Neuronal stem cell (in vitro differentiated cells): Measurements from ENCODE around the gene FOXP1.

Experiments used
- DNase-seq: peaks from one replicate; pipeline ENCODE4 v3.0.0-alpha.2; 2013; ENCODE audit warnings: low spot score
- H2AFZ ChIP-seq: one replicate; pipeline ENCODE4 v1.6.1; 2013; ENCODE audit warnings: mild to moderate bottlenecking, low read length, inconsistent platforms
- H2AK5ac ChIP-seq: 2 replicates; pipeline ENCODE4 v1.6.1; 2013; ENCODE audit warnings: low read depth, mild to moderate bottlenecking, inconsistent platforms, low read length, moderate library complexity, mixed read lengths
- H2BK120ac ChIP-seq: 2 replicates; pipeline ENCODE4 v1.6.1; 2013; ENCODE audit warnings: low read depth, mild to moderate bottlenecking, inconsistent platforms, low read length, moderate library complexity, mixed read lengths
- H2BK12ac ChIP-seq: one replicate; pipeline ENCODE4 v1.6.1; 2013; ENCODE audit warnings: low read length, inconsistent platforms
- H2BK15ac ChIP-seq: 2 replicates; pipeline ENCODE4 v1.6.1; 2013; ENCODE audit warnings: mild to moderate bottlenecking, low read length, inconsistent platforms, mixed read lengths
- H2BK5ac ChIP-seq: one replicate; pipeline ENCODE4 v1.6.1; 2013; ENCODE audit warnings: inconsistent platforms, mild to moderate bottlenecking, low read length, moderate library complexity
- H3K14ac ChIP-seq: one replicate; pipeline ENCODE4 v1.6.1; 2013; ENCODE audit warnings: low read length, inconsistent platforms
- H3K18ac ChIP-seq: 2 replicates; pipeline ENCODE4 v1.6.1; 2013; ENCODE audit warnings: low read length, inconsistent platforms
- H3K23ac ChIP-seq: 2 replicates; pipeline ENCODE4 v1.6.1; 2013; ENCODE audit warnings: low read depth, mild to moderate bottlenecking, mixed read lengths, low read length, inconsistent platforms; ENCODE audit not compliant: poor library complexity
- H3K27ac ChIP-seq: replicated peaks from 3 replicates; pipeline ENCODE4 v1.5.1; 2013; ENCODE audit warnings: low read length, inconsistent platforms
- H3K27me3 ChIP-seq, 3 experiments: 2 replicates each; pipeline ENCODE4 v1.6.1; 2013; ENCODE audit warnings: low read length in 3 of 3, mild to moderate bottlenecking in 2 of 3, inconsistent platforms in 1 of 3, low read depth in 1 of 3, mixed read lengths in 1 of 3, moderate library complexity in 1 of 3; ENCODE audit not compliant: control insufficient read depth in 3 of 3, insufficient read depth in 3 of 3
- H3K36me3 ChIP-seq, 2 donors: replicated peaks in 1 of 2; 2 replicates each; pipeline ENCODE4 v1.6.1; 2013; ENCODE audit warnings: low read length in 2 of 2; ENCODE audit not compliant: control insufficient read depth in 2 of 2, insufficient read depth in 2 of 2
- H3K4ac ChIP-seq: 2 replicates; pipeline ENCODE4 v1.6.1; 2013; ENCODE audit warnings: inconsistent platforms, mild to moderate bottlenecking, low read length, moderate library complexity
- H3K4me1 ChIP-seq, 2 donors: 1 replicate in 1 of 2; 2 replicates in 1 of 2; pipeline ENCODE4 v1.6.1; 2013; ENCODE audit warnings: low read length in 2 of 2, low read depth in 1 of 2; ENCODE audit not compliant: control insufficient read depth in 2 of 2, insufficient read depth in 1 of 2
- H3K4me2 ChIP-seq: one replicate; pipeline ENCODE4 v1.6.1; 2013; ENCODE audit warnings: mild to moderate bottlenecking, low read length, inconsistent platforms; ENCODE audit not compliant: insufficient read depth, poor library complexity, severe bottlenecking
- H3K4me3 ChIP-seq, 2 donors: 2 replicates each; pipeline ENCODE4 v1.5.1; 2013; ENCODE audit warnings: low read length in 2 of 2, mild to moderate bottlenecking in 2 of 2, inconsistent platforms in 1 of 2, moderate library complexity in 1 of 2
- H3K79me1 ChIP-seq: one replicate; pipeline ENCODE4 v1.6.1; 2013; ENCODE audit warnings: low read depth, mild to moderate bottlenecking, inconsistent platforms, low read length, moderate library complexity
- H3K9ac ChIP-seq: one replicate; pipeline ENCODE4 v1.6.1; 2013; ENCODE audit warnings: mild to moderate bottlenecking, low read depth, low read length, inconsistent platforms; ENCODE audit not compliant: poor library complexity
- H3K9me3 ChIP-seq, 2 donors: replicated peaks in 1 of 2; 2 replicates each; pipeline versions ENCODE3 to v1.6.1; 2013; ENCODE audit warnings: low read length in 2 of 2, mild to moderate bottlenecking in 2 of 2, inconsistent platforms in 1 of 2, low read depth in 1 of 2, mixed read lengths in 1 of 2, moderate library complexity in 1 of 2; ENCODE audit not compliant: control insufficient read depth in 2 of 2, insufficient read depth in 1 of 2
- H4K8ac ChIP-seq: one replicate; pipeline ENCODE4 v1.6.1; 2013; ENCODE audit warnings: low read depth, mild to moderate bottlenecking, inconsistent platforms, low read length, moderate library complexity
- H4K91ac ChIP-seq: one replicate; pipeline ENCODE4 v1.6.1; 2013; ENCODE audit warnings: low read length, low read depth, mild to moderate bottlenecking, inconsistent platforms; ENCODE audit not compliant: poor library complexity
- WGBS, 2 donors: extraction: QIAGEN DNeasy Blood & Tissue Kit; methylation state at CpG; one replicate each; pipeline ENCODE4 v1.1.7; 2013; ENCODE audit warnings: missing lambda C conversion rate in 2 of 2, mixed read lengths in 1 of 2; ENCODE audit not compliant: insufficient read length in 2 of 2, insufficient replicate concordance in 1 of 2; ENCODE audit errors: extremely low coverage in 2 of 2; 5-methylcytosine and 5-hydroxymethylcytosine counted together

FOXP1 gene

DNA sequence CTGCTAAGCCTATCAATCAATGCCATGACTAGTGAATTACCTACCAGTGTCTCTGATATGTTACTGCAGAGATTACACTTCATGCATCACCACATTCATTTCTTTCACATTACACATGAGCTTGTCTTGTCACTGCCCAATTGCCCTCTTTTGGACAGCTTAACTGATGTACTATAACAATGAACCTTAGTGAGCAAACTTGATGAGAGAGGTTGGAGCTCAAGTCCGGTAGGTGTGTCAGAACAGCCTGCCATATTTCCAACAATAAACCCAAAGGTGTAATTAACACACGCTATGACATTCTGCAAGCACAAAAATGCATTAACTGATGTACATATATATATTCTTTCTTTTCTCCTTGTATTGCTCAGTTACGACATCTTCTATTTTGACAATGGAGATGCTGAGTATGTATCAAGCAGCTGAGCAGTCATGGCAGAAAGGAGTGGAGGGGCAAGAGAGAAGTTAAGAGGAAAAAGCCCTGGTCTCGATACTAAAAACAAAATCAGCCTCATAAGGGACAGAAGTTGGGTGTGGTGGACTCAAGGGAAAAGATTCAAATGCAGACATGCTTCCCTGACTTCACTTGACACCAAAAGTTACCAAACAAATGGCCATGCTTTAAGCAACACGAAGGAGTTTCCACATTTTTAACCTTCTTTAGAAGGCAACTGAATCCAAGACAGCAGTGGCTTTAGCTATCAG, 538.2 kb downstream of the FOXP1 start:
- Histone ChIP-seq H3K4me1 (peaks cover 16 to 36% of the 10 kb centered on the region in 2 donors), H3K79me1 (no peaks in the 10 kb centered on the region), H3K36me3 (peaks cover 6 to 64% of the 10 kb centered on the region in 2 donors), H3K14ac (no peak overlapping the region), H4K8ac (no peak overlapping the region), H3K27ac (no peak overlapping the region), H2AK5ac (no peak overlapping the region), H3K27me3 (no peaks in the 10 kb centered on the region), H3K9me3 (no peaks in the 10 kb centered on the region), H4K91ac (no peak overlapping the region), H2BK5ac (no peak overlapping the region), H3K9ac (no peak overlapping the region), H2BK12ac (no peak overlapping the region), H3K4me2 (no peak overlapping the region), H3K18ac (no peak overlapping the region), H3K4ac (no peak overlapping the region), H3K23ac (no peak overlapping the region), H2BK15ac (no peak overlapping the region), H2AFZ (no peak overlapping the region), H2BK120ac (no peak overlapping the region), H3K4me3 (no peak overlapping the region)
- no peak for DNase-seq
- WGBS, 2 donors, result no CpG with 5 or more reads among the region's 5 CpGs

GRCh38 chr3:71042759-71043158, 540.8 kb downstream of the FOXP1 start:
- H2BK15ac ChIP-seq, result no peak overlapping the region
- DNase-seq, result no peak
- H4K91ac ChIP-seq, result no peak overlapping the region
- H2BK5ac ChIP-seq, result no peak overlapping the region
- no peaks in the 10 kb centered on the region for H3K9me3 ChIP-seq
- no peak overlapping the region for H2BK12ac ChIP-seq
- H2AFZ ChIP-seq, result no peak overlapping the region
- no peaks in the 10 kb centered on the region for H3K79me1 ChIP-seq
- H3K9ac ChIP-seq, result no peak overlapping the region
- WGBS, 2 donors, result no CpG with 5 or more reads among the region's 9 CpGs
- no peak overlapping the region for H3K4me3 ChIP-seq
- peaks cover 5 to 11% of the 10 kb centered on the region in 2 donors for H3K4me1 ChIP-seq
- no peak overlapping the region for H2BK120ac ChIP-seq
- H3K27me3 ChIP-seq, result no peaks in the 10 kb centered on the region
- H3K36me3 ChIP-seq, result peaks cover 6 to 91% of the 10 kb centered on the region in 2 donors
- H3K14ac ChIP-seq, result no peak overlapping the region
- no peak overlapping the region for H3K18ac ChIP-seq
- H2AK5ac ChIP-seq, result no peak overlapping the region
- H3K23ac ChIP-seq, result no peak overlapping the region
- H3K27ac ChIP-seq, result no peak overlapping the region
- no peak overlapping the region for H4K8ac ChIP-seq
- no peak overlapping the region for H3K4me2 ChIP-seq
- H3K4ac ChIP-seq, result no peak overlapping the region

DNA sequence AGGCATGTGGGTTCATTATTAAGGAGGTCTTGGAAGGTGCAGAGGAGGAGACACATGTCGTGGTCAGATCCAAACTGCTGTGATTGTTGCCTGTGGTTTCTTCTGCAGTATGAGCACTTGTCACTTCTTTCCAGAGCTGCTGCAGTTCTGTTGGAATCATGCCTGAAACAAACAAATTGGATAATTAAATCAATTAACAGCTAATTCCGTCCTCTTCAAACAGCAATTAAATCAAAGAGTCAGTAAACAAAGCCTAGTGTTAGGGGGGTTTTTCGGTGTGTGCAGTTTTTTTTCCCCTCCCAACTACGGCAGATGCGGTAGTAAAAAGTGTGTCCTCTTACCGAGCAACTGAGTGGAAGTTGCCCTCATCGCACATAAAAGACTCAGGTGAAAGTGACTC, 542.2 kb downstream of the FOXP1 start:
- no peak overlapping the region for H3K4me2 ChIP-seq
- no CpG with 5 or more reads among the region's 7 CpGs for WGBS, 2 donors
- no peak overlapping the region for H4K91ac ChIP-seq

GRCh38 chr3:71039332-71039731, 544.2 kb downstream of the FOXP1 start:
- Histone ChIP-seq H2BK5ac (no peak overlapping the region), H2AK5ac (no peak overlapping the region), H3K27me3 (no peaks in the 10 kb centered on the region), H3K4ac (no peak overlapping the region), H2BK12ac (no peak overlapping the region), H3K23ac (no peak overlapping the region), H3K27ac (no peak overlapping the region), H4K91ac (no peak overlapping the region), H2BK120ac (no peak overlapping the region), H3K4me1 (no peaks in the 10 kb centered on the region), H3K18ac (no peak overlapping the region), H3K4me3 (no peak overlapping the region), H2BK15ac (no peak overlapping the region), H3K79me1 (no peaks in the 10 kb centered on the region), H3K9ac (no peak overlapping the region), H3K4me2 (no peak overlapping the region), H3K9me3 (no peaks in the 10 kb centered on the region), H2AFZ (no peak overlapping the region), H4K8ac (no peak overlapping the region), H3K36me3 (peaks cover 6 to 81% of the 10 kb centered on the region in 2 donors), H3K14ac (no peak overlapping the region)
- DNase-seq, result no peak
- WGBS, 2 donors, result no CpG with 5 or more reads among the region's 6 CpGs

More for the DNA sequence above, 542.2 kb downstream of the FOXP1 start:
- Histone ChIP-seq H3K4me3 (no peak overlapping the region), H2BK120ac (no peak overlapping the region), H3K4me1 (no peaks in the 10 kb centered on the region), H3K14ac (no peak overlapping the region), H3K9ac (no peak overlapping the region), H3K9me3 (no peaks in the 10 kb centered on the region), H3K27ac (no peak overlapping the region), H3K18ac (no peak overlapping the region), H2BK5ac (no peak overlapping the region), H4K8ac (no peak overlapping the region), H3K23ac (no peak overlapping the region), H3K36me3 (peaks cover 6 to 93% of the 10 kb centered on the region in 2 donors), H3K79me1 (no peaks in the 10 kb centered on the region), H3K4ac (no peak overlapping the region), H2BK15ac (no peak overlapping the region), H2AK5ac (no peak overlapping the region), H3K27me3 (no peaks in the 10 kb centered on the region), H2BK12ac (no peak overlapping the region), H2AFZ (no peak overlapping the region)
- no peak for DNase-seq
